Endodermal cell (in vitro differentiated cells): ENCODE data around the gene SEC14L1. TPM values are rescaled to one million over a fixed set of nuclear protein-coding genes. Genes with fewer than 3 reads are reported as not detected.
"Not testable (repeated sequence)": the region's sequence is repeated elsewhere in the genome, so short reads cannot be mapped to it uniquely, and the experiment has no call there.

Source experiments
- DNase-seq: peaks from one replicate; pipeline ENCODE4 v3.0.0-alpha.2; 2017
- H3K27ac ChIP-seq: 2 replicates; pipeline ENCODE4 v1.5.1; 2013; ENCODE audit warnings: mild to moderate bottlenecking, low read depth, low read length, moderate library complexity
- H3K27me3 ChIP-seq: 2 replicates; pipeline ENCODE4 v1.6.1; 2013; ENCODE audit warnings: mild to moderate bottlenecking, low read length, moderate library complexity; ENCODE audit not compliant: insufficient read depth, control insufficient read depth, poor library complexity, severe bottlenecking
- H3K36me3 ChIP-seq: 2 replicates; pipeline ENCODE4 v1.7.0; 2013; ENCODE audit warnings: mild to moderate bottlenecking, low read length, moderate library complexity; ENCODE audit not compliant: control insufficient read depth, insufficient read depth
- H3K4me1 ChIP-seq: one replicate; pipeline ENCODE4 v1.7.0; 2013; ENCODE audit warnings: low read length; ENCODE audit not compliant: control insufficient read depth, insufficient read depth
- H3K4me3 ChIP-seq: 2 replicates; pipeline ENCODE4 v1.5.1; 2013; ENCODE audit warnings: mild to moderate bottlenecking, low read length, moderate library complexity
- H3K9ac ChIP-seq: 2 replicates; pipeline ENCODE4 v1.6.1; 2013; ENCODE audit warnings: mild to moderate bottlenecking, low read length, moderate library complexity; ENCODE audit not compliant: poor library complexity, severe bottlenecking; ENCODE audit errors: extremely low read depth
- H3K9me3 ChIP-seq: 2 replicates; pipeline ENCODE4 v1.6.1; 2013; ENCODE audit warnings: mild to moderate bottlenecking, low read length, moderate library complexity; ENCODE audit not compliant: control insufficient read depth
- H3K27ac Mint-ChIP-seq: 2 replicates; pipeline ENCODE4 v1.8.0; 2020; ENCODE audit warnings: mixed read lengths
- H3K27me3 Mint-ChIP-seq: 2 replicates; pipeline ENCODE4 v1.8.0; 2021; ENCODE audit warnings: mild to moderate bottlenecking, mixed read lengths; ENCODE audit not compliant: insufficient read depth
- H3K36me3 Mint-ChIP-seq: 2 replicates; pipeline ENCODE4 v1.8.0; 2020; ENCODE audit warnings: low read depth, mixed read lengths
- H3K4me1 Mint-ChIP-seq: 2 replicates; pipeline ENCODE4 v1.8.0; 2020; ENCODE audit warnings: mixed read lengths
- H3K4me3 Mint-ChIP-seq: 2 replicates; pipeline ENCODE4 v1.8.0; 2020; ENCODE audit warnings: mild to moderate bottlenecking, moderate library complexity, mixed read lengths
- H3K9me3 Mint-ChIP-seq: 2 replicates; pipeline ENCODE4 v1.8.0; 2020; ENCODE audit warnings: mild to moderate bottlenecking, mixed read lengths
- CTCF ChIP-seq: fragments of 200-600 bp; sonication (generic); conservative IDR thresholded peaks from 2 replicates; pipeline ENCODE4 v1.5.0; 2021; ENCODE audit warnings: antibody characterized with exemption, mild to moderate bottlenecking
- WGBS, 2 experiments: methylation state at CpG; one replicate each; pipeline versions ENCODE4 v1.1.5 to v1.1.7; 2013; ENCODE audit warnings: missing lambda C conversion rate in 2 of 2, mixed read lengths in 1 of 2; ENCODE audit not compliant: insufficient coverage in 1 of 2, insufficient read length in 1 of 2; 5-methylcytosine and 5-hydroxymethylcytosine counted together
- total RNA-seq, 2 donors: library from RNA; stranded (reverse); fragmentation: NEBNext Ultra II Directional in 1 of 2; extraction: Animal tissue kit (Norgen Biotek cat#: 25700) in 1 of 2; gene quantifications; 2 replicates in 1 of 2; 3 replicates in 1 of 2; pipeline ENCODE4 v1.2.1, GENCODE V29; 2021

Gene SEC14L1
- total RNA-seq, 2 donors from 2014 or later: 77.0 to 87.4 TPM

GRCh38 chr17:77150196-77150595 is 9.4 kb downstream of the SEC14L1 start:
- H3K27me3 ChIP-seq: no peaks in the 10 kb centered on the region
- no peak overlapping the region for H3K27ac ChIP-seq
- no peak overlapping the region for H3K9ac ChIP-seq
- H3K27ac Mint-ChIP-seq: no peak overlapping the region
- no peak overlapping the region for H3K4me3 ChIP-seq
- 91 to 97% methylated on average over 3 to 4 of the region's 5 CpGs for WGBS, 2 experiments
- no peaks in the 10 kb centered on the region for H3K9me3 ChIP-seq
- no peaks in the 10 kb centered on the region for H3K9me3 Mint-ChIP-seq
- peaks cover 39% of the 10 kb centered on the region for H3K36me3 Mint-ChIP-seq
- peaks cover 38% of the 10 kb centered on the region for H3K36me3 ChIP-seq
- DNase-seq: no peak
- H3K4me1 ChIP-seq: peaks cover 5% of the 10 kb centered on the region
- no peak overlapping the region for H3K4me3 Mint-ChIP-seq
- H3K4me1 Mint-ChIP-seq: peaks cover 36% of the 10 kb centered on the region
- TF ChIP-seq CTCF: no peak
- H3K27me3 Mint-ChIP-seq: no peaks in the 10 kb centered on the region

GRCh38 chr17:77151186-77151585 is 10.4 kb downstream of the SEC14L1 start:
- no peak for DNase-seq
- 90 to 93% methylated on average over 5 to 7 of the region's 7 CpGs for WGBS, 2 experiments
- Mint-ChIP-seq H3K4me3 (no peak overlapping the region), H3K4me1 (peaks cover 26% of the 10 kb centered on the region), H3K27ac (no peak overlapping the region), H3K27me3 (no peaks in the 10 kb centered on the region), H3K36me3 (peaks cover 35% of the 10 kb centered on the region), H3K9me3 (no peaks in the 10 kb centered on the region)
- no peak for TF ChIP-seq CTCF
- Histone ChIP-seq H3K4me1 (peaks cover 5% of the 10 kb centered on the region), H3K9me3 (no peaks in the 10 kb centered on the region), H3K27ac (no peak overlapping the region), H3K4me3 (no peak overlapping the region), H3K27me3 (no peaks in the 10 kb centered on the region), H3K9ac (no peak overlapping the region), H3K36me3 (peaks cover 38% of the 10 kb centered on the region)

- not testable (repeated sequence) for H3K9me3 ChIP-seq, H3K27ac ChIP-seq, H3K4me3 ChIP-seq, H3K9ac ChIP-seq, H3K27me3 ChIP-seq, H3K9me3 Mint-ChIP-seq, DNase-seq, H3K27ac Mint-ChIP-seq, H3K27me3 Mint-ChIP-seq, H3K4me3 Mint-ChIP-seq, H3K4me1 ChIP-seq
- 93 to 100% methylated on average over 2 to 6 of the region's 6 CpGs for WGBS, 2 experiments
- Mint-ChIP-seq H3K36me3 (peaks cover 35% of the 10 kb centered on the region), H3K4me1 (peaks cover 18% of the 10 kb centered on the region)
- H3K36me3 ChIP-seq: peaks cover 31% of the 10 kb centered on the region
These were observed 11.3 kb downstream of the SEC14L1 start for GRCh38 chr17:77152056-77152455.

- H3K9ac ChIP-seq: no peak overlapping the region
- H3K4me3 ChIP-seq: no peak overlapping the region
- Mint-ChIP-seq H3K27ac (no peak overlapping the region), H3K9me3 (no peaks in the 10 kb centered on the region), H3K36me3 (peaks cover 29% of the 10 kb centered on the region), H3K27me3 (no peaks in the 10 kb centered on the region), H3K4me3 (no peak overlapping the region), H3K4me1 (peaks cover 3% of the 10 kb centered on the region)
- TF ChIP-seq CTCF: no peak
- no peak for DNase-seq
- no peaks in the 10 kb centered on the region for H3K27me3 ChIP-seq
- no peak overlapping the region for H3K27ac ChIP-seq
- WGBS, 2 experiments: 88% methylated on average over 1 of the region's 1 CpG; no CpG with 5 or more reads in 1 of the 2 experiments
- no peaks in the 10 kb centered on the region for H3K4me1 ChIP-seq
- H3K36me3 ChIP-seq: peaks cover 23% of the 10 kb centered on the region
- H3K9me3 ChIP-seq: no peaks in the 10 kb centered on the region
These were observed 12.7 kb downstream of the SEC14L1 start for GRCh38 chr17:77153472-77153871.
